Testis (tissue), 2 donors: Measurements from ENCODE around the gene CTIF.

Source experiments
- POLR2A ChIP-seq: fragments of 450-650 bp; IDR thresholded peaks from one replicate; pipeline ENCODE4 v1.6.1; 2017; ENCODE audit warnings: antibody characterized with exemption, mild to moderate bottlenecking, moderate library complexity
- TF ChIP-seq, protein P1 (sequence below), 3 experiments: fragments of 450-650 bp in 2 of 3; fragments of 200-600 bp in 1 of 3; sonication (generic) in 1 of 3; IDR thresholded peaks; one replicate each; pipeline ENCODE4 v1.5.1; 2016 to 2019; ENCODE audit warnings: antibody characterized with exemption in 3 of 3, mild to moderate bottlenecking in 2 of 3, moderate library complexity in 1 of 3

DNA sequence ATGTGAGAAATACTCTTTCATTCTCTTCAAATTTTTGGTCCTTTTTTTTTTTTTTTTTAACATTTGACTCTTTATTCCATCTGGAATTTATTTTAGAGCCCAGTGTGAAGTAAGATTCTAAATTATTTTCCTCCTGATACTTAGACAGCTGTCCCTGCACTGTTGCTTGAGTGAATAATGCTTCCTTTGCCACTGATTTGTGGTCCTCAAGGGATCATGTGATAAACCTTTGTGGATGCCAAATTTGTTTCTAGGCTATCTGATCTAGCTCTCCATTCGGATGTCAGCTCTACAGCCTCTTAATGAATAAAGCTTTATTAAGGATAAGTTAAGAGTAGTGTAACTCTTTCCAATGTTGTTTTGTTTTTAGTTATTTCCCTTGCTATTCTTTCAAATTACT lies 269.6 kb downstream of the CTIF start:
- TF ChIP-seq, protein P1, sequence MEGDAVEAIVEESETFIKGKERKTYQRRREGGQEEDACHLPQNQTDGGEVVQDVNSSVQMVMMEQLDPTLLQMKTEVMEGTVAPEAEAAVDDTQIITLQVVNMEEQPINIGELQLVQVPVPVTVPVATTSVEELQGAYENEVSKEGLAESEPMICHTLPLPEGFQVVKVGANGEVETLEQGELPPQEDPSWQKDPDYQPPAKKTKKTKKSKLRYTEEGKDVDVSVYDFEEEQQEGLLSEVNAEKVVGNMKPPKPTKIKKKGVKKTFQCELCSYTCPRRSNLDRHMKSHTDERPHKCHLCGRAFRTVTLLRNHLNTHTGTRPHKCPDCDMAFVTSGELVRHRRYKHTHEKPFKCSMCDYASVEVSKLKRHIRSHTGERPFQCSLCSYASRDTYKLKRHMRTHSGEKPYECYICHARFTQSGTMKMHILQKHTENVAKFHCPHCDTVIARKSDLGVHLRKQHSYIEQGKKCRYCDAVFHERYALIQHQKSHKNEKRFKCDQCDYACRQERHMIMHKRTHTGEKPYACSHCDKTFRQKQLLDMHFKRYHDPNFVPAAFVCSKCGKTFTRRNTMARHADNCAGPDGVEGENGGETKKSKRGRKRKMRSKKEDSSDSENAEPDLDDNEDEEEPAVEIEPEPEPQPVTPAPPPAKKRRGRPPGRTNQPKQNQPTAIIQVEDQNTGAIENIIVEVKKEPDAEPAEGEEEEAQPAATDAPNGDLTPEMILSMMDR (IDR thresholded peaks at IDR 0.05): no peak
- TF ChIP-seq POLR2A: no peak
